AG08395 (cell line): ENCODE data around the gene KIF26A.
"Not testable (repeated sequence)": the region's sequence is repeated elsewhere in the genome, so short reads cannot be mapped to it uniquely, and the experiment has no call there.

Experiments
- DNase-seq: peaks from one replicate; pipeline ENCODE4 v3.0.0; 2012; ENCODE audit warnings: mixed read lengths, low spot score

Gene KIF26A

DNA sequence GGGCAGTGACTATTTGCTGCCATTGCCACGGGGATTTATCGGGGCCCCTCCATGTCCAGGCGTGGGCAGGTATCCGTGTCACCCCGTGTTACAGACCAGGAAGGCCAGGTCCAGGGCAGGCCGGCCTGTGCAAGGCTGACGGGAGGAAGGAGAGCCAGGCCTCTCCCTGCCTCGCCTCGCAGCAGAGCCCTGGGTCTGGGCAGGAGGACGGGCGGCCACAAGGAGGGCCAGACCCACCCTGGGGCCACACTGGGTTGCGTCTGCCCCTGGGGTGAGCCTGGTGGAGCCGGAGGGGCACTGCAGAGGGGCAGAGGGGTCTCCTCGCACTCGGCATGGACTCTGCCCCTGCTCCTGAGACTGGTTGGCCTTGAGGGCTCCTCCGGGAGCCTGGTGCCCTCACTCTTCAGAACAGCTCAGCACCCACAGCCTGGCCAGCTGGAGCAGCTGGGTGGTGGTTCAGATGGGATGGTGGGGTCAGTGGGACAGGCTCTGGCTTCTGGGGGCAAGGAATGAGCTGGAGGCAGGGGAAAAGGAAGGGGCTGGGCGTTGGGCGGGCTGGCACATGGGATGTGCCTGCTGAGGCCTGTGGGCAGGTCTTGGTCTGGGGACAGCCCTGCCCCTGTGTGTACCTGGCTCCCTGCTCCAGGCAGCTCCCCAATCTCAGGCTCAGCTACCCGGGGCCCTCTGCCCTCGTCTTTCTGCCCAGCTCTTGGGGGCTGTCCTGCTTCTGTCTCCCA, 53.9 kb downstream of the KIF26A start:
- no peak for DNase-seq

DNA sequence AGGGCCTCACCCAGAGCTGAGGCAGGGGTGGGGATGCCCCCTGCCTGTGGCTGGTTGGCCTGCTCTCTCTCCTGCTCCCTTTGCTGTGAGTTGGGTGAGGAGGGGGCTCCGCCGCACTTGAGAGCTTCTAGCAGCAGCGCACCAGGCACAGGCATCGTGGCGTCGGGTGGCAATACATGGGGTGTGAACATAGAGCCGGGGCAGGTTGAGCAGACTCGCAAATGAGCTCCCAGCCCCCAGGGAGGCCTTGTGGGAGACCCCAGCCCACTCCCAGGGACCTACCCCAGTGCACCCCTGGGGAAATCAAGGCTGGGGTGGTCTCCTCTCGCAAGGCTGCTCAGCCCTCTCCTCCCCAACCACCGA, 54.5 kb downstream of the KIF26A start:
- no peak for DNase-seq

DNA sequence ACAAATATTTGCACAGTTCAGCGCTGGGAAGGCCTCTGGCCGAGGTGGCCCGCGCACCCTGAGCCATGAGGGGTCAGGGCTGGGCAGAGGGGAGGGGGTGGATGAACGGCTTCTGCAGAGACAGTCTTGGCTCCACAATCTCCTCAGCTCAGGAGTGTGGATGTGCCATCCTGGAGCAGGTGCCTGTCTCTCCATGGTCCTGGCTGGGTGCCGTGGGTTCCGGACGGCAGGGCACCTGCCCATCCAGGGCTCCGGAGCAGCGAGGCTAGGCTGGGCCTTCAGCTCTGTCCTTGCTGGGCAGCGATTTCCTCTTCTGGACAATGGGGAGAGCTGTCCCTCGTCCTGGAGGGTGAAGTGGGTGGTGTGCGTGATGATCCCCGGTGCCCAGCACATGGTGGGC, 55.6 kb downstream of the KIF26A start:
- DNase-seq = no peak

DNA sequence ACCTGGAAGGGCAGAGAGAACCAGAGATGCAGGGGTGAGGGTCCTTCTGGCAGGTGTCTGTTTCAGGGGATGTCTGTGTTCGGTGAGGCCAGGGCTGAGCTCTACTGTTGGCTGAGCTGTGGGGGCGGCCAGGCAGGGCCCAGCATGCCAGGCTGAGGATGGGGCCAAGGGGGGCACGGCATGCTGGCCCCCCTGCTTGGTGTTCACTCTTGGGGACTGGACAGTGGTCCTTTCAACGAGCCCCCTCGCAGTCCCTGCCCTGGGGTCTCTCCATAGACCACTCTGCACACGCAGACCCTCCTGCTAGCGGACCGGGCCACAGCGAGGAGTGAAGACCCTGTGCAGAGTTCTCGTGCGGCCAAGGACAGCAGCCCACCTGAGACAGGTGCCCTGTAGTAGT, 56.3 kb downstream of the KIF26A start:
- no peak for DNase-seq

DNA sequence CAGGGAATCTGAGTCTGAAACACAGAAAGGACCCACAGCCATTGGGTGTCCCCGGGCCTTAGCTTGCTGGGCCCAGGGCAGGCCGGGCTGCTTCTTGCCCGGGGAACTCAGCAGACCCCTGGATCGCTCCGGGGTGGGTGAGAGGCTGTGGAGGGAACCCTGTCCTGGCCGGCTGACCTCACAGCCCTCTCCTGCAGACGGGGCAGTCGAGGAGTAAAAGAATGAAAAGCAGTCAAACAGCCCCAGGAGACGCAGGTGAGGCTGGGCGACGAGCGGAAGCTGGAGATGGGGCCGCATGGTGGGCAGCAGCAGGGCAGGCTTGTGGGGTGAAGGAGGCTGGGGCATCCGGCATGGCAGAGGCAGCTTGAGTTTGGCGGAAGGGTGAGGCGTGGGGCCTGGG, 57.0 kb downstream of the KIF26A start:
- DNase-seq = no peak

DNA sequence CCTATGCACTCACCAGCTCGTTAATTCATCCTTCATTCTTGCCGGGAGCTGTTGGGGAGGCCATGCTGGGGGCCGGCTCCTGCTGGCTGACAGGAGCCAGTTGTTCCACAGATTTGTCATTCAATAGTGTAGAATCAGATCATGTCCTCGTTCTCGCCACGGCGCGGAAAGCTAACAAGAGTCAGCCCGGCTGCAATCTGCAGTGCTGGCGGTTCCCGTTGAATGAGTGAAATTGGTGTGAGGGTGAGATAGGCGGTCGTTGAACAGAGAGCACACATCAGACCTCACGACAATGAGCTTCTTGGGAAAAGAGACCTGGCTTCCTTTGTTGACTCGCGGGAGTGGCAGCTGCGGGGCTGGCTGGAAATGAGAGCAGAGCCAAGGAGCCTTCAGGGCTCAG, 57.5 kb downstream of the KIF26A start:
- DNase-seq = no peak

DNA sequence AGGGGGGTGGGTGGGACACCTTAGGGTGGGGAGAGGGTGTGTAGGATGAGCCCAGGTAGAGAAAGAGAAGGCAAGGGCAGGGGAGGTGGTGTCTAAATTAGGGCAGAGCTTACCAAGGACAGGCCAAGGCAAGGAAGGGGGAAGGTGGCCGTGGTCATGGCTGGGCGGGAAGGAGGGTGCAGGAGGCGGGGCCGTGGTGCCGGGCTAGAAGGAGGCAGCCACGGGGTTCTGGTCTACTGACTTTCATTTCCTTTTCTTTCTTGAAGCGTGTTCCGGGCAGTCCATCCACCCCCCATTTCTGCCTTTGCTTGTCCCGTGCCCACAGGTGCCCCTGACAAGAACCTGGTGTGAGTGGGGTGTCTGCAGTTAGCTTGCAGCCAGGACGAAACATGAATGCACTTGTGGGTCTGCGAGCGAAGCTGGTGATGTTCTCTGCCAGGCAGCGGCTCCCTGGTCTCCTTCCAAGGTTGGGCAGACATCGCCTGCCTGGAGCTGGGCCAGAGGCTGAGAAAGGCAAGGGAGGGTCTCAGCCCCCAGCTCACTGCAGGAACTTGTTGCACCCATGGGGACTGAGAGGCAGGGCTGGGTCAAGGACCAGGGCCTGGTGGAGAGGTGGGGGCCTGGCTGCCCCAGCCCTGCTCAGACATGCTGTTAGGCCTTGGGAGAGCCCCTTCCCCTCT, 58.2 kb downstream of the KIF26A start:
- DNase-seq = no peak

DNA sequence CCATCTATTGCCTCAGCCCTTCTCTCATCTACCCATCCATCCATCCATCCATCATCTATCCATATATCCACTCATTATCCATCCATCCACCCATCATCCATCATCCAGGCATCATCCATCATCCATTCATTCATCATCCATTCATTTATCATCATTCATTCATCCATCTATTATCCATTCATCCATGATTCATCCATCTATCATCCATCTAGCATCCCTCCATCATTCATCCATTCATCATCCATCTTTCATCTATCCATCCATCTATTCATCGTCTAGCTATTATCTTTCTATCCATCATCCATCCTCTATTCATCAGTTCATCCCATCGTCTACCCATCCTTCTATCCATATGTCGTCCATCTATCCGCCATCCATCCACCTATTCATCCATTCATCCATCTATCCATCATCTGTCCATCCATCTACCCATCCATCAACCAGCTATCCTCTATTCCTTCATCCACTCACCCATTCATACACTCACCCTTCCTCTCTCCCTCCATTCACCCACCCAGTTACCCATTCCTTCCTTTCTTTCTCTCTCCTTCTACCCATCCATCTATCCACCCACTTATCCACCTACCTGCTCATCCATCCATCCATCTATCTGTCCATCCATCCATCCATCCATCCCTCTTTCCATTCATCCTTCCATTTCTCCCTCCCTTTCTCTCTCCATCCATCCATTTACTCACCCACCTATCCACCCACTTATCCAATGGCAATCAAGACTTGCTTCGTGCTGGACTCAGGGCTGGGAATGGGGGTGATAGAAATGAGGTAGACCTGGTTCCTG, 59.3 kb downstream of the KIF26A start:
- DNase-seq = no peak

DNA sequence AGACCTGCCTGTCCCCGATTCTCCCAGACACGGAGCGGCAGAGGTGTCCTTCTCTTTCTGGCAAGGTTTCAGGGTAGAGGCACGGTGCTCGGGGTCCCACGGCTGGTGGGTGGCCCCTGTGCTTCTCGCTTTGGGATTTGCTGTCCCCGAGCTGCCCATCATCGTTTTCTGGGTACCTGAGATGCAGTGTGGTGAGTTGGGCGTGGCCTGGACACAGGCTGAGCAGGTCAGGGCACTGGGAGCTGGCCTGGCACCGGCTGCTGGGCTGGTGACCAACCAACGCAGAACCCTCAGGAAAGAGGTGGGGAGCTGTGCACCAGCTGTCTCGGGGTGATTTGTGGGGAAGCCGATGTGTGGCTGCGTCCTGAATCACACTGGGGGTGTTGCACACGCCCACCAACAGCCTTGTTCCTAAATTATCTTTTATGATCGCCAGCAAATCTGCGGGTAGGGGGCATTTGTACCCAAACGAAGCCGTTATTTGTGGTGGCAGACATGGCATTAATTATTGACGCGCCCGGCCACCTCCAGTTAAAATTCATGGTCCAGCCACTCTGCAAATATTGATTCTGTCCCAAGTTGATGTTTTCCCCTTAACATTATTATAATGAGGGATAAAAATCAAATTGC, 61.0 kb downstream of the KIF26A start:
- DNase-seq = no peak

DNA sequence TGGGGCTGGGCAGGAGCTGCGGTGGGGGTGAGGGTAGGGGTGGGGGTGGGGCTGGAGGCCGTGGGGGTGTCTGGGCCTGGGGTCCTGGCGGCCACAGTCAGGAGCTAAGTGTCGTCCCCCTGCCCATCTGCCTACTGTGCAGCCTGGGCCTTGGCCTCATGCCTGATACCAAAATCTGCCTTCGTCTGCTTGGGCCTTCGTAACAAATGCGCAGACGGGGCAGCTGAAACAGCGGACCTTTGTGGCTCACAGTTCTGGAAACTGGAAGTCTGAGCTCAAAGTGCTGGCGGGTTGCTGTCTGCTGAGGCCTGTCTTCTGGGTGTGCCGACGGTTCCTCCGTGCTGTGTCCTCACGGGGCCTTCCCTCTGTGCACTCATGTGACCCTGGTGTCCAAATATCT, 61.7 kb downstream of the KIF26A start:
- no peak for DNase-seq

DNA sequence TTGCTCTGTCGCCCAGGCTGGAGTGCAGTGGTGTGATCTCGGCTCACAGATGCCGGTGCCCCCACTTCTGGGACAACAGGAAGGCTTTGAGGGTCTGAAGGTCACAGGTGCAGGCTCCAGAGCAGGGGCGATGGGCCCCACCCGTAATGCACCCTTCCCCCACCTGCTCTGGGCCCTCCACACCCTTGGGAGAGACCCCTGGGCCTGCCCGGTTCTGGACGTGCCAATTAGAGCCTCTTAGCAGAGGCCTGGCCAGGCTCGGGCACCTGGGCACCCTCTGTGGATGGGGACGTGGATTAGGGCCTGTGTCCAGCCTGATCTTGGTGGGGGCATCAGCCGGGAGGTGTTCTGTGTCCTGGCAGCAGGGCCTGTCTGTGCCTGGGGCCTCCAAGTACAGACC, 62.2 kb downstream of the KIF26A start:
- no peak for DNase-seq

DNA sequence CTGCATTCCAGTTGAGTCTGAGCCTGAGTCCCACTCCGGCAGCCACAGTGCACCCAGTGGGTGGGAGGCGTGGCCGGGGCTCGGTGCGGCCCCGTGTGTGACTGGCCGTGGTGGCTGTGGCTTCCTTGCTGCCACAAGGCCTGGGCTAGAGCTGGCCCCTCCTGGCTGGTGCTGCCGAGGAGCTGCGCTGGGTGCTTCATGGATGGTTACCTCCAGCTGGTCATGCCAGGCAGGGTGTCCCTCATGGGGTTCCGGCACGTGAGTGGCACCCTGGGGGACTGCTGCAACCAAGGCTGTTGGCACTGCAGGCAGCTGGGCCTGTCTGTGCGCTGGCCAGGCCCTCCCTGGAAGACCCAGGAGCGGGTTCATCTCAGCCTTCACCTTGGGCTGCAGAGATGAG, 62.7 kb downstream of the KIF26A start:
- no peak for DNase-seq

DNA sequence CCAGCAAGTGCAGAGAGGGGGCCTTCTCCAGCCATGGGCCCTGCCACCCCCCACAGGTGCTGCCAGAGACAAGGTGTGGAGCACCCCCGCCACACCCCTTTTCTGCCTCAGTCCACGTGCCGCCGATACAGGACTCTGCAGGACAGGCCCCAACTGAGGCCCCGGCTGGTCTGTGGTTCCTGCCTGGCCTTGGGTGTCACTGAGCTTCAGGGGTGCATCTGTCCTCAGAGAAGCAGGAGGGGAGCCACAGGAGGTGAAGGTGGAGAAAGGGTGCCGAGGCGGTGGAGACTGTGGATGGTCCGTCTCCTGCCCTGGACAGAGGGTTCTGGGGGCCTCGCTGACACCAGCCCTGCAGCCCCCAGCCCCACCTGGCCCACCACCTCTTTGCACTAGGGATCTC, 63.1 kb downstream of the KIF26A start:
- no peak for DNase-seq

DNA sequence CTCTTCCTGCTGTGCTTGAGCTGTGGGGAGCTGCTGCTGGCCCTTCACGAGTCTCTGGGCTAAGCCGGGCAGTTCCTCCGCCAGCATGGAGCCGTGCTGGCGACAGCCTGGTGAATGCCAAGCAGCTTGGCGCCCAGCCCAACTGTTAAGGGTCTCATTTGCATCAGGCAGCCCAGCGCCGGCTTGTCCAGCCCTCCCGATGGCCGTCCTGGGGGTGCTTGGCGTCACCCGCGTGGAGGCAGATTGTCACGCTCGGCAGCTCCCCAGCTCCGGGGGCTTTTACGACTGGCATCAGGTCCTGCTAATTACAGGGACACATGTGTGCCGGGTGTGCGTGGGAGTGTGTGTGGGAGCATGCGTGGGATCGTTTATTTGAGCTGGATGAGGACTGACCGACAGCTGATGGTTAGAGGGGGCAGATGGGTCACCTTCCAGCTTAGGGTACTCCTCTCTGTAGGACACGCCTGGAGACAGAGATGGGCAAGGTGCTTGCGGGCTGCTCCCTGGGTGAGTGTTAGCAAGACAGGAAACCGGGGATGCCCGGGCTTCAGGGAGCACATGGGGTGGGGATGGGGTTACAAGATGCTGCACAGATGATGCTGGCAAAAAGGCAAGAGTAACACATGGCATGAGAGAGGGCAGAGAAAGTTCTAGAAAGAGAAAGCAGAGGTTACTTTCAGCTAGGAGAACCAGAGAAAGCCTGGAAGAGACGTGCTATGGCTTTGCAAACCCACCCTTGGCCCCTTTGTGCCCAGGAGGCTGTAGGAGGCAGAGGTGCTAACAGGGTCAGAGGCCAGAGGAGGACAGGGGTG, 64.1 kb downstream of the KIF26A start:
- no peak for DNase-seq

DNA sequence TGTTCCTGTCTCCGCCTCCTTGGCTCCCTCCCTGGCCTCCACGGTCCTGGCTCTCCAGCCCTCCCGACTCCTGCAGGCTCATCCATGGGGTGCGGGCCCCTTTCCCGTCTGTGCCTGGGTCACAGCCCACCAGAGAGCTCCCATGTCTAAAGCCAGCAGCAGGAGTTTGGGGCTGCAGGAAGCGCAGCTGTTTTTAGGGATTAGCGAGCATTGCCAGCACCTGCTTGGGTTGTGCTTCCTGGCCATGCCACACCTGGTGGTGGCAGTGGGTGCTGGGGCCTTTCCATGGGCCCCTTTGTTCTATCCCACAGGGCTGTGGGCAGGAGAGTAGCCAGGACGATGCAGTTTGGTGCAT, 64.7 kb downstream of the KIF26A start:
- no peak for DNase-seq

DNA sequence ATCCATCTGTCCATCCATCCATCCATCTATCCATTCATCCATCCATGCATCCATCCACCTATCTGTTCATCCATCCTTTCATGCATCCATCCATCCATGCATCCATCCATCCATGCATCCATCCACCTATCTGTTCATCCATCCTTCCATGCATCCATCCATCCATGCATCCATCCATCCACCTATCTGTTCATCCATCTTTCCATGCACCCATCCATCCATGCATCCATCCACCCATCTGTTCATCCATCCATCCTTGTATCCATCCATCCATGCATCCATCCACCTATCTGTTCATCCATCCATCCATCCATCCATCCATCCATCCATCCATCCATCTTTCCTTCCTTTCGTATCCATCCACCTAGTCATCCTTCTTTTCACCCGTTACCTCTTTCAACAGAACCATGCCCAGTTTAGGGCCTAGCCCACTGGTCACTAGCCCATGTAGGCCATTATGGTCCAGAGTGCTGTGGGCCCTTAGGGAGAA, 66.3 kb downstream of the KIF26A start:
- no peak for DNase-seq

DNA sequence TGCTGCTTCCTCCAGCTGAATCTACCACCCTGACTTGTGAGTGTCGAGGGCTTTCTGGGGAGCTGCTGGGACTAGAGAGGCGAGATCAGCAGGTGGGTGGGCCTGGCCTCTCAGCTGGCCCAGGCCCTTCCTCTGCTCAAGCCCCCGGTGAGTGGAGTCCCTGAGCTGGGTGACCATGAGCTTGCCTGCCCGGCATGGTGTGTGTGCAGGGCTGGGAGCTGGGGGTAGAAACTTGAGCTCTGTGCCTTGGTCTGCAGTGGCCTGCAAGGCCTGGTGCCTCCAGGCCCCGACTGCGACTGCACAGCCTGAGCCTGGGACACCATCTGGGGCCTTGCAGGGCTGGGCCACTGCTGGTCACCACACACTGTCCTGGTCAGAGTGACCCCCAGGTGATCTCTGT, 67.4 kb downstream of the KIF26A start:
- no peak for DNase-seq

DNA sequence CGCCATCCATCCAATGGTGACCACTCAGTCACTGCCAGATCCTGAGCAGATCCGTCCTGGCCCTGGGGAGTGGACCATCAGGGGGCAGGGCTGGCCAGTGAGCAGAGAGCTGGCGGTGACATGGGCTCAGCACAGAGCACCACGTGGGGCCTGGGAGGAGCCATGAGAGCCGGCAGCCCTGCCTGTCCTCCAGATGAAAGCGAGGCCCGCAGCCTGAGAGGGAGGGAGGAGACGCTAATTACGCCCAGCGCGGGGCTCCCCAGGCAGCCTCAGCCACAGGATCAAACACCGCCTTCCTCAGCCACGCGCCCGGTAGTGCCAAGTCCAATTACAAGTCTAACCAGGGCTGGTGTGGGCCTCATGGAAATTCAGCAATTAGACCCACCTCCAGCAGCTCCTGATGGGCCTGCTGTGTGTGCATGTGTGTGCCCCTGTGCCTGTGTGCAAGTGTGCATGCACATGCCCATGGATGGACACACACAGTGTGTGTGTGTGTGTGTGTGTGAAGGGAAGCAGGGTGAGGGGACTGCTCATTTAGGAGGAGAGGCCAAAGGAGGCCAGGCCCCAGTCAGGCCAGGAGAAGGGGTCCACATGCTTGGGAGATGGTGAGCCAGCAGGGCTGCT, 68.0 kb downstream of the KIF26A start:
- DNase-seq = no peak

DNA sequence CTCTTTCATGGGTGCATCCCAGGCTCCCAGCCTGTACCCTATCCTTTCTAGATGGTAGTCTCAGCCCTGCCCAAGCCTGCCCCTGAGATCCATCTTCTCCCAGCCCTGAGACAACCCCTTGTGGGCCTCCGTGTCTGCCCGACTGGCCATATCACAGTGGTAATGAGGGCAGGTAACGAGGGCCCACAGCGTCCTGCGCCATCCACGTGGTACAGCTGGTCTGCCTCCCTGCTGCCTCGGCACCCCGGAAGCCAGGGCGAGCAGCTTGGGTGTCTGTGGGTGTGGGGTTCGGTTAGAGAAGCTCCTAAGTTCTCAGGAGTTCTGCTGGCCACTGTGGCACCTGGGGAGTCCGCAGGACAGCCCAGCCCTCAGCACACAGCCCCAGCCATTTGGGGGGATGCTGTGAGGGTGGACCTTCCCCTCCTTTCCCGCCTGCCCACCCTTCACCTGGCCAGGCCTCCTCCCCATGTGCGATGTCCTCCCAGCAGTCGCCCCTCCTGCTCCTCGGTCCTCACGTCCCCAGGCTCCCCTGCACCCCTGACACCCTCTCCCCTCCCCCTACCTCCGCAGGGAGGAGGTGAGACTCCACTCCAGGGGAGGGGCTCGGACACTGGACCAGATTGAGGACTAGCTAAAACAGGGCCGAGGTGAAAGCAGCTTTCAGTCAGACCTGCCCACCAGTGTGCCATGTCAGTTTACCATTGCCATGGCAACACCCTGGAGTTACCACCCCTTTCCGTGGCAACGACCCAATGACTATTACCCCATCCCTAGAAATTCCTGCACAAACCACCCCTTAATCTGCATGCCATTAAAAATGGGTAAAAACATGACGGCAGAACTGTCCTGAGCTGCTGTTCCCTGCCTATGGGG, 69.0 kb downstream of the KIF26A start:
- DNase-seq = no peak

DNA sequence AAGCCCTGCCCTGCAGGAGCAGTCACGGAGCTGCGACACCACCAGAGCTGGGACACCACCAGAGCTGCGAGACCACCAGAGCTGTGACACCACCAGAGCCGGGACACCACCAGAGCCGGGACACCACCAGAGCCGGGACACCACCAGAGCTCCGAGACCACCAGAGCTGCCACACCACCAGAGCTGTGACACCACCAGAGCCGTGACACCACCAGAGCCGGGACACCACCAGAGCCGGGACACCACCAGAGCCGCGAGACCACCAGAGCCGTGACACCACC, 69.6 kb downstream of the KIF26A start:
- not testable (repeated sequence) for DNase-seq

DNA sequence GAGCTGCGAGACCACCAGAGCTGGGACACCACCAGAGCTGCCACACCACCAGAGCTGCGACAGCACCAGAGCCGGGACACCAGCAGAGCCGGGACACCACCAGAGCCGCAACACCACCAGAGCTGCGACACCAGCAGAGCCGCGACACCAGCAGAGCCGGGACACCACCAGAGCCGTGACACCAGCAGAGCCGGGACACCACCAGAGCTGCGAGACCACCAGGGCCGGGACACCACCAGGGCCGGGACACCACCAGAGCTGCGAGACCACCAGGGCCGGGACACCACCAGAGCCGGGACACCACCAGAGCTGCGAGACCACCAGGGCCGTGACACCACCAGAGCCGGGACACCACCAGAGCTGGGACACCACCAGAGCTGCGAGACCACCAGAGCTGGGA, 69.9 kb downstream of the KIF26A start:
- not testable (repeated sequence) for DNase-seq
